SK-N-SH (cell line): ENCODE data around the gene AGBL4.

Source experiments
- CHD2 ChIP-seq: fragments of 150-350 bp; IDR thresholded peaks from 2 replicates; pipeline ENCODE4 v1.6.1; 2018; ENCODE audit warnings: low read length; ENCODE audit not compliant: partially characterized antibody
- CTCF ChIP-seq: fragments of 200-600 bp; sonication (generic); IDR thresholded peaks from 2 replicates; pipeline ENCODE4 v1.6.1; 2017; ENCODE audit warnings: antibody characterized with exemption, mild to moderate bottlenecking, moderate library complexity
- FOXM1 ChIP-seq: IDR thresholded peaks from 2 replicates; pipeline ENCODE4 v1.4.0; 2012; ENCODE audit warnings: low read depth, mild to moderate bottlenecking
- MXI1 ChIP-seq: IDR thresholded peaks from 2 replicates; pipeline ENCODE4 v1.6.1; 2012; ENCODE audit warnings: mild to moderate bottlenecking, low read depth, low read length, improper control_type of control experiment
- NRF1 ChIP-seq: IDR thresholded peaks from 2 replicates; pipeline ENCODE4 v1.6.1; 2012; ENCODE audit warnings: low read depth, mild to moderate bottlenecking, low read length
- POLR2AphosphoS5 ChIP-seq: IDR thresholded peaks from 2 replicates; pipeline ENCODE4 v1.6.1; 2012; ENCODE audit warnings: low read depth, low read length
- RAD21 ChIP-seq: IDR thresholded peaks from 2 replicates; pipeline ENCODE4 v1.6.1; 2012; ENCODE audit warnings: mild to moderate bottlenecking, low read length
- REST ChIP-seq: IDR thresholded peaks from 2 replicates; pipeline ENCODE4 v1.6.1; 2012; ENCODE audit warnings: mild to moderate bottlenecking, low read depth, low read length, moderate library complexity
- SIN3A ChIP-seq: IDR thresholded peaks from 2 replicates; pipeline ENCODE4 v1.6.1; 2012; ENCODE audit warnings: low read depth, mild to moderate bottlenecking, low read length, moderate library complexity, borderline replicate concordance
- SMC3 ChIP-seq: IDR thresholded peaks from 2 replicates; pipeline ENCODE4 v1.6.1; 2012; ENCODE audit warnings: low read depth, low read length, improper control_type of control experiment

GRCh38 chr1:49197081-49197480, 826.7 kb downstream of the AGBL4 start:
- no peak for TF ChIP-seq SMC3
- TF ChIP-seq FOXM1 = no peak
- no peak for TF ChIP-seq CTCF
- TF ChIP-seq POLR2AphosphoS5 = no peak
- TF ChIP-seq MXI1 = no peak
- no peak for TF ChIP-seq NRF1
- TF ChIP-seq CHD2 = no peak
- no peak for TF ChIP-seq SIN3A
- TF ChIP-seq RAD21 = no peak
- TF ChIP-seq REST = no peak
